Subcutaneous abdominal adipose tissue (tissue), 5 donors: ENCODE data around the gene ACER1.
A peak's percentile ranks its signal among the peaks of the same experiment; 100 is the strongest.

Source experiments
- H3K27ac ChIP-seq: one replicate; pipeline ENCODE4 v1.7.0; 2013; ENCODE audit warnings: low read depth, mild to moderate bottlenecking, inconsistent platforms, low read length, moderate library complexity
- H3K27me3 ChIP-seq, 5 donors: one replicate each; pipeline ENCODE4 v1.7.0; 2013; ENCODE audit warnings: low read length in 5 of 5, inconsistent platforms in 1 of 5; ENCODE audit not compliant: control insufficient read depth in 5 of 5, insufficient read depth in 4 of 5
- H3K36me3 ChIP-seq, 5 donors: one replicate each; pipeline ENCODE4 v1.7.0; 2013; ENCODE audit warnings: low read length in 5 of 5; ENCODE audit not compliant: control insufficient read depth in 5 of 5, insufficient read depth in 5 of 5
- H3K4me1 ChIP-seq, 5 donors: one replicate each; pipeline ENCODE4 v1.7.0; 2013; ENCODE audit warnings: low read length in 5 of 5, mild to moderate bottlenecking in 3 of 5, moderate library complexity in 1 of 5; ENCODE audit not compliant: control insufficient read depth in 5 of 5, insufficient read depth in 5 of 5
- H3K4me3 ChIP-seq, 5 donors: one replicate each; pipeline ENCODE4 v1.7.0; 2013; ENCODE audit warnings: low read length in 5 of 5, low read depth in 1 of 5
- H3K9ac ChIP-seq, 5 donors: one replicate each; pipeline ENCODE4 v1.7.0; 2013; ENCODE audit warnings: low read length in 5 of 5, mild to moderate bottlenecking in 4 of 5, moderate library complexity in 3 of 5
- H3K9me3 ChIP-seq, 5 donors: one replicate each; pipeline ENCODE4 v1.7.0; 2013; ENCODE audit warnings: low read length in 5 of 5; ENCODE audit not compliant: control insufficient read depth in 5 of 5
- donor health status: healthy.
- donor health status: healthy.
- donor health status: healthy.
- donor health status: healthy.
- donor health status: healthy.

The ACER1 gene

GRCh38 chr19:6271721-6272410 lies 61.5 kb downstream of the ACER1 start:
- Histone ChIP-seq H3K9me3 (no peaks in the 10 kb centered on the region), H3K36me3 (peaks cover 0 to 32% (median 30%) of the 10 kb centered on the region in 5 donors), H3K27me3 (no peaks in the 10 kb centered on the region), H3K9ac (peak overlapping the region in 3 of 5 donors; percentile 53 to 61 (median 54)), H3K4me1 (peaks cover 12 to 65% (median 63%) of the 10 kb centered on the region in 5 donors), H3K4me3 (peak overlapping the region; percentile 9 to 49 (median 40)), H3K27ac (peak overlapping the region; percentile 88)

GRCh38 chr19:6271251-6271650 lies 62.2 kb downstream of the ACER1 start:
- peaks cover 0 to 35% (median 30%) of the 10 kb centered on the region in 5 donors for H3K36me3 ChIP-seq
- H3K27ac ChIP-seq = peak overlapping the region; percentile 88
- H3K4me1 ChIP-seq = peaks cover 12 to 58% (median 57%) of the 10 kb centered on the region in 5 donors
- peak overlapping the region in 2 of 5 donors; percentile 28 to 53 for H3K9ac ChIP-seq
- H3K4me3 ChIP-seq = peak overlapping the region in 4 of 5 donors; percentile 11 to 40 (median 34)
- H3K27me3 ChIP-seq = no peaks in the 10 kb centered on the region
- no peaks in the 10 kb centered on the region for H3K9me3 ChIP-seq

DNA sequence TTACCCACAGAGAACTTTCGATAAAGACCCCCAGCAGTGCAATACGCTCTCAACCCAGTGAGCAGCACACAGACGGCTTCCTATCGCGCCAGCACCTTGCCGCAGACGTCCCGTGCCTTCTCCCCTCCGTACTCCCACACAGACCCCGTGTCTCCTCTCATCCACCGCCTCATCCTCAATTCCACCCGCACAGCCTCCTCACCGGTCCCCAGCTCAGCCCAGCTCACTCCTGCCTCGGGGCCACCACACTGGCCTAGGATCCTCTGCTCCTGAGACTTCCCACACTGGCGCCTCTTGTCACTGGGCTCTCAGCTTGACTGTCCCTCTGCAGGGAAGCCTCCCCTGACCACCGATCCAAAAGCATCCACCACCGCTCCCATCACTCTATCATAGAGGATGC lies 62.6 kb downstream of the ACER1 start:
- Histone ChIP-seq H3K27me3 (no peaks in the 10 kb centered on the region), H3K27ac (no peak overlapping the region), H3K9me3 (no peaks in the 10 kb centered on the region), H3K36me3 (peaks cover 0 to 35% (median 30%) of the 10 kb centered on the region in 5 donors), H3K4me1 (peaks cover 12 to 54% (median 52%) of the 10 kb centered on the region in 5 donors), H3K9ac (no peak overlapping the region), H3K4me3 (no peak overlapping the region)

GRCh38 chr19:6270076-6270745 lies 63.2 kb downstream of the ACER1 start:
- no peak overlapping the region for H3K27ac ChIP-seq

GRCh38 chr19:6269101-6269886 lies 64.1 kb downstream of the ACER1 start:
- H3K9ac ChIP-seq = no peak overlapping the region
- H3K27ac ChIP-seq = no peak overlapping the region
- H3K27me3 ChIP-seq = no peaks in the 10 kb centered on the region
- no peaks in the 10 kb centered on the region for H3K9me3 ChIP-seq
- peaks cover 0 to 35% (median 30%) of the 10 kb centered on the region in 5 donors for H3K36me3 ChIP-seq
- H3K4me1 ChIP-seq = peaks cover 12 to 39% (median 37%) of the 10 kb centered on the region in 5 donors
- no peak overlapping the region for H3K4me3 ChIP-seq

More at GRCh38 chr19:6270076-6270745, 63.2 kb downstream of the ACER1 start:
- no peak overlapping the region for H3K4me3 ChIP-seq
- no peak overlapping the region for H3K9ac ChIP-seq
- H3K9me3 ChIP-seq = no peaks in the 10 kb centered on the region
- peaks cover 0 to 35% (median 30%) of the 10 kb centered on the region in 5 donors for H3K36me3 ChIP-seq
- H3K27me3 ChIP-seq = no peaks in the 10 kb centered on the region
- peaks cover 12 to 48% (median 46%) of the 10 kb centered on the region in 5 donors for H3K4me1 ChIP-seq

DNA sequence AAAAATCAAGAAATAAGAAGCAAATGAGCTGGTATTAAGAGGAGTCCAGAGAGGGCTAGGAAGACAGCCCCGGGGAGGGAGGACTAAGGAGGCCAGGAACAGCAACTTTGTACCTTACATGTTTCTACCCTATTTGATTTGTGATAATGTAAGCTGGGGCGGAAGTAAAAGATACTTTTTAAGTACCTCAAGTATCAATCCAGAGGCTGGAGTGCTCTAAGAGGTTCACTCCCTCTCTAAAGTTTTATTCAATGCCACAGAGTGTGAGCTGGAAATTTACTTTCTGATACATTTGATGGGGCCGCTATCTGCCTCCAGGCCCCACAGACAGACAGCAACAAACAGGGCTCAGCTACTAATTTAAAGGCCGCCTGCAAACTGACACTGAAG lies 65.0 kb downstream of the ACER1 start:
- H3K4me3 ChIP-seq = no peak overlapping the region
- no peaks in the 10 kb centered on the region for H3K27me3 ChIP-seq
- no peak overlapping the region for H3K27ac ChIP-seq
- H3K4me1 ChIP-seq = peaks cover 9 to 30% (median 28%) of the 10 kb centered on the region in 5 donors
- H3K36me3 ChIP-seq = peaks cover 0 to 38% (median 34%) of the 10 kb centered on the region in 5 donors
- no peaks in the 10 kb centered on the region for H3K9me3 ChIP-seq
- no peak overlapping the region for H3K9ac ChIP-seq

- Histone ChIP-seq H3K9me3 (no peaks in the 10 kb centered on the region), H3K27me3 (no peaks in the 10 kb centered on the region), H3K36me3 (peaks cover 0 to 42% (median 38%) of the 10 kb centered on the region in 5 donors), H3K27ac (no peak overlapping the region), H3K4me1 (peaks cover 6 to 24% (median 22%) of the 10 kb centered on the region in 5 donors), H3K9ac (no peak overlapping the region), H3K4me3 (no peak overlapping the region)
Measured at GRCh38 chr19:6267552-6268381, 65.6 kb downstream of the ACER1 start.

GRCh38 chr19:6264803-6265202 lies 68.6 kb downstream of the ACER1 start:
- no peak overlapping the region for H3K27ac ChIP-seq
- peaks cover 0 to 60% (median 53%) of the 10 kb centered on the region in 5 donors for H3K36me3 ChIP-seq
- H3K27me3 ChIP-seq = no peaks in the 10 kb centered on the region

DNA sequence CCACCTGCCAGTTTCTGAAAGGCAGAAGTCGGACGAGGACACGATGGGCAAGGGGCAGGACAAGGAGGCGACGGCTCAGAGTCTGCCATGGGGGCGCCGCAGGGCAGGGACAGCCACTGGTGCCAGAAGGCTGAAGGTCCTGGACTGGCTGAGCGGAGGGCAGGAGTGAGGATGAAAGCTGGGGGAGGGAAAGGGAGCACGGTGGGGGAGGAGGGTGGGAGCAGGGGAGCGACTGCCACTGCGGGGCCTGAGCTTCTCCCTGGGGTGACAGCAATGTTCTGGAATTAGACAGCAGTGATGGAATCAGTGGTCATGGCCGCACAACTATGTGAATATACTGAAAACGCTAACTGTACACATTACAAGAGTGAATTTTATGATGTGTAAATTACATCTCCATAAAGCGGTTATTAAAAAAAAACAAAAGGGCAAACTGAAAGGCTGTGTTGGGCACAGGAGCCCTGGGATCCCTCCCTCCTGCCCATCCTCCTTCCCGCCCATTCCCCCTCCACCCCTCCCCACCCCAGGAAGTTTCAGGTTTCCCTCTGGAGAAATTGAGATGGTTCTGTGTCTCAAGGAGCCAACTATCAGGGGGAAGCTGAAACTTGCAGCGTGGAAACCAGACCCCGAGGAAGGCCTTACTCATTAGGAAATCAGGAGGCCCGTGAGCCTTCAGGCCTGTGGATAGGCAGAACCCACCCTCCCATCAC lies 69.5 kb downstream of the ACER1 start:
- Histone ChIP-seq H3K4me1 (no peaks in the 10 kb centered on the region), H3K36me3 (peaks cover 0 to 58% (median 51%) of the 10 kb centered on the region in 5 donors)

More at GRCh38 chr19:6264803-6265202, 68.6 kb downstream of the ACER1 start:
- Histone ChIP-seq H3K9ac (no peak overlapping the region), H3K9me3 (no peaks in the 10 kb centered on the region), H3K4me1 (no peaks in the 10 kb centered on the region), H3K4me3 (no peak overlapping the region)

More for the DNA sequence above, 69.5 kb downstream of the ACER1 start:
- H3K27me3 ChIP-seq = no peaks in the 10 kb centered on the region
- no peaks in the 10 kb centered on the region for H3K9me3 ChIP-seq
- no peak overlapping the region for H3K9ac ChIP-seq
- no peak overlapping the region for H3K27ac ChIP-seq
- no peak overlapping the region for H3K4me3 ChIP-seq
